D721Med (cell line): ENCODE data around the gene PPP4R1.

ENCODE experiments used
- DNase-seq: peaks from one replicate; pipeline ENCODE4 v3.0.0; 2011; ENCODE audit warnings: low spot score; ENCODE audit not compliant: insufficient read length
- FAIRE-seq: peaks from 2 replicates; lab custom pipeline; 2011; peaks lifted over from hg19 to GRCh38; lab: Jason Lieb, UNC
- CTCF ChIP-seq: IDR thresholded peaks from 2 replicates; pipeline ENCODE4 v1.5.1; 2012; ENCODE audit warnings: mild to moderate bottlenecking, control low read depth; ENCODE audit not compliant: insufficient read depth; ENCODE audit errors: missing control alignments

PPP4R1 gene

GRCh38 chr18:9550429-9550828 is 63.9 kb downstream of the PPP4R1 start:
- no peak for DNase-seq

GRCh38 chr18:9549405-9549804 is 65.0 kb downstream of the PPP4R1 start:
- FAIRE-seq (no peak), DNase-seq (no peak)
- no peak for TF ChIP-seq CTCF

More at GRCh38 chr18:9550429-9550828, 63.9 kb downstream of the PPP4R1 start:
- TF ChIP-seq CTCF, result no peak
- FAIRE-seq, result no peak

- TF ChIP-seq CTCF, result no peak
- FAIRE-seq (no peak), DNase-seq (no peak)
Measured at GRCh38 chr18:9547782-9548181, 66.6 kb downstream of the PPP4R1 start.

- FAIRE-seq (no peak), DNase-seq (no peak)
- no peak for TF ChIP-seq CTCF
Measured at GRCh38 chr18:9546468-9546867, 67.9 kb downstream of the PPP4R1 start.

- TF ChIP-seq CTCF, result no peak
- no peak for DNase-seq
- FAIRE-seq, result no peak
Measured at GRCh38 chr18:9545029-9545428, 69.3 kb downstream of the PPP4R1 start.

- no peak for TF ChIP-seq CTCF
- DNase-seq (no peak), FAIRE-seq (no peak)
Measured at GRCh38 chr18:9542924-9543323, 71.4 kb downstream of the PPP4R1 start.

GRCh38 chr18:9539938-9540337 is 74.4 kb downstream of the PPP4R1 start:
- no peak for TF ChIP-seq CTCF
- FAIRE-seq (no peak), DNase-seq (no peak)
